ENCODE measurements around the gene MYNN. TPM values are rescaled to one million over a fixed set of nuclear protein-coding genes. Genes with fewer than 3 reads are reported as not detected.

The MYNN gene
- total and polyA plus RNA-seq, 2 of the 13 experiments (the other 11 are each of a cell fraction or from before 2014, with no cell fraction given): 10.4 to 17.6 TPM

- Histone ChIP-seq H3K36me3 (replicated peaks in 1 of 2; ENCODE audit: control insufficient read depth in 1 of 2, insufficient read depth in 2 of 2, low read length in 2 of 2) (no peaks in the 10 kb centered on the region), H3K79me2 (ENCODE audit: insufficient read depth, low read length) (no peaks in the 10 kb centered on the region), H3K4me3 (replicated peaks in 1 of 3; ENCODE audit: insufficient read depth in 1 of 3, low read depth in 2 of 3, low read length in 3 of 3) (no peak overlapping the region), H3K27me3 (ENCODE audit: control insufficient read depth in 1 of 2, insufficient read depth in 2 of 2, low read length in 2 of 2) (peaks cover 0 to 3% of the 10 kb centered on the region in 2 experiments; a peak in 1 of 5 replicates), H3K27ac (ENCODE audit: extremely low read length, insufficient read depth, low read length) (no peak overlapping the region), H3K9ac (ENCODE audit: insufficient read depth, low read depth, low read length) (no peak overlapping the region), H3K9me3 (ENCODE audit: low read length) (no peaks in the 10 kb centered on the region), H3K4me1 (ENCODE audit: insufficient read depth, low read length) (no peaks in the 10 kb centered on the region), H4K20me1 (ENCODE audit: insufficient read depth, low read length) (no peaks in the 10 kb centered on the region), H3K4me2 (ENCODE audit: low read depth, low read length) (no peak overlapping the region), H2AFZ (ENCODE audit: low read length) (no peak overlapping the region)
- FAIRE-seq (no peak), DNase-seq (ENCODE audit: low spot score) (no peak), ATAC-seq (no peak)
- in situ Hi-C loops (cut with HindIII; ENCODE audit: extremely low pct_ligation_motif_present, low pct_unique_long_range_greater_than_20kb): no loop called here
- ChIA-PET CTCF (ENCODE audit: low intra/inter-chr PET ratio, low total read pairs) (no interaction called here), POLR2A (no interaction called here)
- 43% methylated on average over 4 of the region's 4 CpGs for WGBS (ENCODE audit: low lambda C conversion rate)
- no peak for TF ChIP-seq ZNF616 (CRISPR knock-in tag; IDR thresholded peaks at IDR 0.05; ENCODE audit: low read depth)
- no peak for TF ChIP-seq THYN1 (CRISPR knock-in tag; IDR thresholded peaks at IDR 0.05; ENCODE audit: borderline replicate concordance, low read depth)
- TF ChIP-seq, protein P1, sequence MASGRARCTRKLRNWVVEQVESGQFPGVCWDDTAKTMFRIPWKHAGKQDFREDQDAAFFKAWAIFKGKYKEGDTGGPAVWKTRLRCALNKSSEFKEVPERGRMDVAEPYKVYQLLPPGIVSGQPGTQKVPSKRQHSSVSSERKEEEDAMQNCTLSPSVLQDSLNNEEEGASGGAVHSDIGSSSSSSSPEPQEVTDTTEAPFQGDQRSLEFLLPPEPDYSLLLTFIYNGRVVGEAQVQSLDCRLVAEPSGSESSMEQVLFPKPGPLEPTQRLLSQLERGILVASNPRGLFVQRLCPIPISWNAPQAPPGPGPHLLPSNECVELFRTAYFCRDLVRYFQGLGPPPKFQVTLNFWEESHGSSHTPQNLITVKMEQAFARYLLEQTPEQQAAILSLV (CRISPR knock-in tag; IDR thresholded peaks at IDR 0.05; ENCODE audit: borderline replicate concordance): no peak
- no peak for TF ChIP-seq HNRNPK (IDR thresholded peaks at IDR 0.05; ENCODE audit: low read depth, low read length, poor library complexity, severe bottlenecking)
- no peak for TF ChIP-seq ZNF513 (CRISPR knock-in tag; conservative IDR thresholded peaks at IDR 0.05)
- no peak for TF ChIP-seq SAFB2 (CRISPR knock-in tag; IDR thresholded peaks at IDR 0.05; ENCODE audit: borderline replicate concordance, low read depth)
- no peak for TF ChIP-seq FOXP1 (IDR thresholded peaks at IDR 0.05)
- TF ChIP-seq FOXP1 (CRISPR knock-in tag; IDR thresholded peaks at IDR 0.05): no peak
- no peak for TF ChIP-seq ZNF782 (CRISPR knock-in tag; IDR thresholded peaks at IDR 0.05; ENCODE audit: borderline replicate concordance)
- no peak for TF ChIP-seq PAX8 (CRISPR knock-in tag; IDR thresholded peaks at IDR 0.05; ENCODE audit: borderline replicate concordance)
- TF ChIP-seq SP5 (CRISPR knock-in tag; IDR thresholded peaks at IDR 0.05; ENCODE audit: borderline replicate concordance, low read depth): no peak
- no peak for TF ChIP-seq AFF4 (CRISPR knock-in tag; IDR thresholded peaks at IDR 0.05)
- TF ChIP-seq, protein P2, sequence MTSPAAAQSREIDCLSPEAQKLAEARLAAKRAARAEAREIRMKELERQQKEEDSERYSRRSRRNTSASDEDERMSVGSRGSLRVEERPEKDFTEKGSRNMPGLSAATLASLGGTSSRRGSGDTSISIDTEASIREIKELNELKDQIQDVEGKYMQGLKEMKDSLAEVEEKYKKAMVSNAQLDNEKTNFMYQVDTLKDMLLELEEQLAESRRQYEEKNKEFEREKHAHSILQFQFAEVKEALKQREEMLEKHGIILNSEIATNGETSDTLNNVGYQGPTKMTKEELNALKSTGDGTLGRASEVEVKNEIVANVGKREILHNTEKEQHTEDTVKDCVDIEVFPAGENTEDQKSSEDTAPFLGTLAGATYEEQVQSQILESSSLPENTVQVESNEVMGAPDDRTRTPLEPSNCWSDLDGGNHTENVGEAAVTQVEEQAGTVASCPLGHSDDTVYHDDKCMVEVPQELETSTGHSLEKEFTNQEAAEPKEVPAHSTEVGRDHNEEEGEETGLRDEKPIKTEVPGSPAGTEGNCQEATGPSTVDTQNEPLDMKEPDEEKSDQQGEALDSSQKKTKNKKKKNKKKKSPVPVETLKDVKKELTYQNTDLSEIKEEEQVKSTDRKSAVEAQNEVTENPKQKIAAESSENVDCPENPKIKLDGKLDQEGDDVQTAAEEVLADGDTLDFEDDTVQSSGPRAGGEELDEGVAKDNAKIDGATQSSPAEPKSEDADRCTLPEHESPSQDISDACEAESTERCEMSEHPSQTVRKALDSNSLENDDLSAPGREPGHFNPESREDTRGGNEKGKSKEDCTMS (CRISPR knock-in tag; conservative IDR thresholded peaks at IDR 0.05): no peak
- no peak for TF ChIP-seq ZNF234 (CRISPR knock-in tag; conservative IDR thresholded peaks at IDR 0.05)
- TF ChIP-seq, protein P3, sequence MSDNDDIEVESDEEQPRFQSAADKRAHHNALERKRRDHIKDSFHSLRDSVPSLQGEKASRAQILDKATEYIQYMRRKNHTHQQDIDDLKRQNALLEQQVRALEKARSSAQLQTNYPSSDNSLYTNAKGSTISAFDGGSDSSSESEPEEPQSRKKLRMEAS (IDR thresholded peaks at IDR 0.05): no peak
- intact Hi-C loops (cut with micrococcal nuclease; ENCODE audit: unreplicated experiment): no loop called here
- no TSS peak for BruUV-seq (replicated peaks)
These were observed 54.5 kb downstream of the MYNN start for GRCh38 chr3:169827712-169828111.
